Measurements from ENCODE around the gene ANP32A. TPM values are rescaled to one million over a fixed set of nuclear protein-coding genes. Genes with fewer than 3 reads are reported as not detected.

Gene ANP32A
- total RNA-seq, result 30.6 and 59.9 TPM in 2 replicates

DNA sequence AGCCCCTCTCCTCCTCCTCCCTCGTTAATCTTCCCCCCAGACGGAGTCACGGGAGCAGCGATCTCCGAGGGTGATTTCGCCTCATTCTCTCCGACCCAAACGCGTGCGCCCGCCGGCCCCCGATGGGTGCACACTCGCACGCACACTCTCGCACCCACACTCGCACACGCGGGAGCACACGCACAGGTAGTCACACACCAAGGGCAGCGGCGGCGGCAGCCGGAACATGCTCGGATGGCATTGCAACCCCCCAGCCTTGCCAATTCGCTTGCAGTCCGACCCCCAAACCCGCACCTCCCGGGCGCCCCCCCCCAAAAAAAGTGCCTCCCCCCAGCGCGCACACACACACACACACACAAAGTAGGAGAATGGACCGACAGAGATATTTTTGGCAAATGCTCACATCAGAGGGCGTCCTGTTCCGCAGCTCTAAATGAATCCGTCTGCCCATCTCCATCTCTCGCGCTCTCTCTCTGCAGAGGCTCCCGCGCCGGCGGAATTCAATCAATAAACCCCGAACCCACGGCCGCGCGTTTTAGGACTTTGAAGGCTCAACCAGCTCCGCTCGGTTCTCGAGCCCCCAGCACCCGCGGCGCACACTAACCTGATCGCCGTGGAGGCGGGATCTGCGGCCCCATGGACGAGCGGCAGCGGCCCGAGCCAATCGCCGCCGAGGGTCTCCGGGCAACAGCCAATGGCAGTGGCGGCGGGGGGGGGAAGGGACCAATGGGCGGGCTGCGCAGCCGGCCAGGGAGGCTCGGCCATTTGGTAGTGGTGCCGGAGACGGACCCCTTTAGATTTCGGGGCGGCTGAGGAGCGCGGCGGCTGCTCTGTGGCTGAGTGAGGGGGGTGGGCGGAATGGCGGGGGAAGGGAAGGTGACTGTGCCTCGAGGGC is at the start of gene ANP32A:
ANP32A (minus strand) TSS at position 601 of the 895 bp plus-strand sequence; CDS start at position 457, 144 bp downstream.

Other genes starting within 250 kb of the ANP32A start
- gene CORO2B, start 241.9 kb downstream of the ANP32A start, total RNA-seq, result 1.7 TPM in 1 of 2 replicates, not detected in the other
- 5.3 and 16.0 TPM in 2 replicates for gene SPESP1, start 109.6 kb upstream of the ANP32A start, total RNA-seq
- gene NOX5, start 193.8 kb upstream of the ANP32A start, total RNA-seq, result under 0.01 TPM in 1 of 2 replicates, not detected in the other